ENCODE results near the gene CDC14C. TPM values are rescaled to one million over a fixed set of nuclear protein-coding genes. Genes with fewer than 3 reads are reported as not detected.

Gene CDC14C
- total RNA-seq = not detected

DNA sequence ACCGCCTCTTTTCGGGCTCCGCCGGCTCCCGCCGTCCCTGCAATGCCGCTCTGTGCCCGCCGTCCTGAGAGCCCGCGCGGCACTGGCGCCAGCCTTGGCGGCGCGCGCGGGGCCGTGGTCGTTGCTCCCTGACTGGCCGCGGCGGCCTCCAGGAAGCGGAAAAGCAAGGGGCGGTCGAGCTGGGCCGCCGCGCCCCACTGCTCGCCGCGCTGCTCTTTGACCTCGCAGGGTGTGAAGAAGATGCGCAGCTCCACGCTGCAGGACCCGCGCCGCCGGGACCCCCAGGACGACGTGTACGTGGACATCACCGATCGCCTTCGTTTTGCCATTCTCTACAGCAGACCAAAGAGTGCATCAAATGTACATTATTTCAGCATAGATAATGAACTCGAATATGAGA, at the start of gene CDC14C:
Gene CDC14C (plus strand): TSS at position 115 of the 400 bp plus-strand sequence. CDS start 126 bp downstream, at position 241.
- ATAC-seq (no peak), DNase-seq (no peak)
- WGBS, 2 donors = 94 to 97% methylated on average over 28 to 45 of the region's 46 CpGs

DNA sequence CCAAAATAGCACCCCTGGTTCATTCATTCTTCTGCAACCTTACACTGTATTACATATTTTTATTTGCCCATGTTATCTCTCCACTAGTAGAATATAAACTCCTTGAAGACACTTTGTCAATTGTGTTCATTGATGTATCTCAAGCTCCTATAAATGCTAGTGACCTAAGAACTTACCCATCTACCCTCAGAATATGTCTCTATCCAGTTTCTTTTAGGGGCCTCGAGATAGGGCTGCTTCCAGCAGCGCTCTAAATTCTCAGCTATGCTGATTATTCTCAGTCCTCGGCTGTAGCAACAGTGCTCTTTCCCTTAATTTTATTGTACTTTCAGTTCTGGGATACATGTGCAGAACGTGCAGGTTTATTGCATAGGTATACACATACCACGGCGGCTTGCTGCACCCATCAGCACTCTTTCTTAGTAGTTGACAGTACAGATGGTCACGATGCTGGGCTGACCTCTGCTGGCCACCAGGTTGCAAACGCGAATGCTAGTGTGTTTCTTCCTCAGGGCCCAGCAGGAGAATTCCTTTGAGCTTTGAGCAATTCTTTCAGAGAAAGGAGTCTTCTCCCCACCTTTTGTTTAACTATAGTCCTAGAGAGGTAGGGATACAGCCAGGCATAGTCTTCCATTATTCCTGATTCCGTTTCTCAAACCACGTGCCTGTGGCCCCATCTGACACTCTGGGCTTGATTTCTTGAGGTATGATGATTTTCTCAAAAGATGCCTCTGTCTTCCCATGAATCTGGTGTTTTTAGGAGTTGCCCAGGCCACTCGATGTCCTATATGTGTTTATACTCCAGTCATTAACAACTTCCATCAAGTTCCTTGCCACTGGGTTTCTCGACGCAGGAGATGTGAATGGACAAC, 49.1 kb upstream of the CDC14C start:
- Histone ChIP-seq H3K4me3 (no peak overlapping the region), H3K9me3 (no peaks in the 10 kb centered on the region), H3K27ac (no peak overlapping the region), H3K27me3 (no peaks in the 10 kb centered on the region), H3K4me1 (no peaks in the 10 kb centered on the region), H3K36me3 (replicated peaks in 1 of 2; ENCODE audit: insufficient read depth in 1 of 2, low read depth in 2 of 2) (no peaks in the 10 kb centered on the region)
- DNase-seq = peak; percentile 11 to 45 (median 28)
- 37 to 41% methylated on average over 14 of the region's 14 CpGs for WGBS, 2 donors
- intact Hi-C loops (cut with DNase I) = no loop called here
- no peak for TF ChIP-seq POLR2A (IDR thresholded peaks at IDR 0.05)
- TF ChIP-seq, protein P1, sequence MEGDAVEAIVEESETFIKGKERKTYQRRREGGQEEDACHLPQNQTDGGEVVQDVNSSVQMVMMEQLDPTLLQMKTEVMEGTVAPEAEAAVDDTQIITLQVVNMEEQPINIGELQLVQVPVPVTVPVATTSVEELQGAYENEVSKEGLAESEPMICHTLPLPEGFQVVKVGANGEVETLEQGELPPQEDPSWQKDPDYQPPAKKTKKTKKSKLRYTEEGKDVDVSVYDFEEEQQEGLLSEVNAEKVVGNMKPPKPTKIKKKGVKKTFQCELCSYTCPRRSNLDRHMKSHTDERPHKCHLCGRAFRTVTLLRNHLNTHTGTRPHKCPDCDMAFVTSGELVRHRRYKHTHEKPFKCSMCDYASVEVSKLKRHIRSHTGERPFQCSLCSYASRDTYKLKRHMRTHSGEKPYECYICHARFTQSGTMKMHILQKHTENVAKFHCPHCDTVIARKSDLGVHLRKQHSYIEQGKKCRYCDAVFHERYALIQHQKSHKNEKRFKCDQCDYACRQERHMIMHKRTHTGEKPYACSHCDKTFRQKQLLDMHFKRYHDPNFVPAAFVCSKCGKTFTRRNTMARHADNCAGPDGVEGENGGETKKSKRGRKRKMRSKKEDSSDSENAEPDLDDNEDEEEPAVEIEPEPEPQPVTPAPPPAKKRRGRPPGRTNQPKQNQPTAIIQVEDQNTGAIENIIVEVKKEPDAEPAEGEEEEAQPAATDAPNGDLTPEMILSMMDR (IDR thresholded peaks at IDR 0.05) = peak in 5 of 7 experiments; percentile 12 to 41 (median 27)
- no peak for ATAC-seq

More for the DNA sequence above, at the start of gene CDC14C:
- H3K27me3 ChIP-seq = no peaks in the 10 kb centered on the region
- no peak within 1 kb of the TSS for H3K4me3 ChIP-seq
- intact Hi-C loops (cut with DNase I) = no loop called here
- H3K9me3 ChIP-seq = no peaks in the 10 kb centered on the region
- H3K27ac ChIP-seq = no peak within 1 kb of the TSS
- no peaks in the 10 kb centered on the region for H3K4me1 ChIP-seq
- TF ChIP-seq, protein P1 (IDR thresholded peaks at IDR 0.05) = no peak
- no peak for TF ChIP-seq POLR2A (IDR thresholded peaks at IDR 0.05)
- H3K36me3 ChIP-seq (replicated peaks in 1 of 2; ENCODE audit: insufficient read depth in 1 of 2, low read depth in 2 of 2) = no peaks in the 10 kb centered on the region

DNA sequence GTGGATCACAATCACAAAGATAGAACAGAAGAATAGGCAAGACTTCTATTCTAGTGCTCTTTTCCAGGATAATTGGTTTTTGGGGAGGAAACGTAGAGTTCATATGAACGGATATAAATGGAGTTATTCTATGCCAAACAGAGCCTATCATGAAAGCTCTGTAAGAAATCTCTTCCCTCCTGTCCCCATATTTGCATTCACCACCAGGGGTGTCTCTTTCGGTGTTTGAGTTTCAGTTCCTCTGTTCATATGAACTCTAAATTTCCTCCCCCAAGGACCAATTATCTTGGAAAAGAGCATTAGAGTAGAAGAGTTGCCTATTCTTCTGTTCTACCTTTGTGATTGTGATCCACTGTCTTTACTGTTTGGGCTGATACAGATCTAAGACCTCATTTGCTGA, 48.3 kb upstream of the CDC14C start:
- 62 to 67% methylated on average over 3 of the region's 3 CpGs for WGBS, 2 donors
- Histone ChIP-seq H3K4me3 (no peak overlapping the region), H3K36me3 (replicated peaks in 1 of 2; ENCODE audit: insufficient read depth in 1 of 2, low read depth in 2 of 2) (no peaks in the 10 kb centered on the region), H3K27ac (no peak overlapping the region), H3K27me3 (no peaks in the 10 kb centered on the region), H3K4me1 (no peaks in the 10 kb centered on the region), H3K9me3 (no peaks in the 10 kb centered on the region)
- DNase-seq (no peak), ATAC-seq (no peak)
- intact Hi-C loops (cut with DNase I) = no loop called here
- TF ChIP-seq, protein P1 (IDR thresholded peaks at IDR 0.05) = no peak
- TF ChIP-seq POLR2A (IDR thresholded peaks at IDR 0.05) = no peak

DNA sequence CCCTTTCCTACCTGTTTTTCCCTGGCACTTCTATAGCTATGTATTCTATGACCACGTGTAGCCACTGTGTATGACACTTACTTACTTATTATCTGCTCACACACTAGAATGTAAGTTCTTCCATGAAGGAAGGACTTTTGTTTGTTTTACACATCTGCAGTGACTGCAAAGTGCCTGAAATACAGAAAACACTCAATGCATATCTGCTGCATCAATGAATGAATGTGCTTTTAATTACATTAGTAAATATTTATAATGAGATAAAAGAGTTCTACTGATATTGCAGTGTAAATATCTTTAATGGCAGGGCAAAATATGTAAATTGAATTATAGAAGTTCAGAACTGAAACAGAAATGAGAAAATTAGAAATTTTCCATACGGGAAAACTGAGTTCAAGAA, 43.5 kb upstream of the CDC14C start:
- Histone ChIP-seq H3K4me3 (no peak overlapping the region), H3K27me3 (no peaks in the 10 kb centered on the region), H3K9me3 (no peaks in the 10 kb centered on the region), H3K4me1 (no peaks in the 10 kb centered on the region), H3K27ac (no peak overlapping the region), H3K36me3 (replicated peaks in 1 of 2; ENCODE audit: insufficient read depth in 1 of 2, low read depth in 2 of 2) (no peaks in the 10 kb centered on the region)
- intact Hi-C loops (cut with DNase I) = no loop called here
- DNase-seq (no peak), ATAC-seq (no peak)
- TF ChIP-seq POLR2A (IDR thresholded peaks at IDR 0.05) = no peak
- WGBS, 2 donors = 49 to 58% methylated on average over 2 of the region's 2 CpGs

DNA sequence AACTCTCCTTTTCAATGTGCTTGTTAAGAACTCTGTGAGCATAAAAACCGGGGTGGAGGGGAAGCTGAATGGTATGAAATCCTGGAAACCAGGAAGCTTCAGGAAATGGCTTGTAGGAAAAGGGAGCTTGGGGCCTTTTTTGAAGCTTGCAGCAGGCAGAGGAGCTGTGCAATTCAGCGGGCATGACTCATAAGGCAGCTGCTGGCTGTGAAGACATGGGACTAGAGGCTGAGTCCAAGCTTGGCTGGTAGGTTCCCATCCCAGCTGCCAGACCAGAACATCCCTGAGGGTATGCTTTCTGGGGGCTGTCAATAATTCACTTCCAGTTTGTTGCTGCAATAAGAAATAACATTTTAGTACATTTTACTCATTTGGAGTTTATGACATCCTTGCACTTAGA, 36.8 kb upstream of the CDC14C start:
- ATAC-seq (no peak), DNase-seq (no peak)
- TF ChIP-seq POLR2A (IDR thresholded peaks at IDR 0.05) = no peak
- TF ChIP-seq, protein P1 (IDR thresholded peaks at IDR 0.05) = no peak
- H3K27me3 ChIP-seq = no peaks in the 10 kb centered on the region
- no peak overlapping the region for H3K27ac ChIP-seq
- H3K4me3 ChIP-seq = no peak overlapping the region
- WGBS, 2 donors = 49 to 67% methylated on average over 2 of the region's 2 CpGs
- peaks cover 0 to 8% (median 0%) of the 10 kb centered on the region in 3 donors for H3K9me3 ChIP-seq
- intact Hi-C loops (cut with DNase I) = no loop called here
- H3K4me1 ChIP-seq = no peaks in the 10 kb centered on the region
- H3K36me3 ChIP-seq (replicated peaks in 1 of 2; ENCODE audit: insufficient read depth in 1 of 2, low read depth in 2 of 2) = no peaks in the 10 kb centered on the region
